Fibroblast of lung (primary cell): ENCODE results near the gene GPX4. TPM values are rescaled to one million over a fixed set of nuclear protein-coding genes. Genes with fewer than 3 reads are reported as not detected.

Experiments
- DNase-seq, 2 donors: peaks; one replicate each; pipeline versions ENCODE4 v3.0.0 to v3.0.0-alpha.2; 2010; ENCODE audit warnings: low read depth in 2 of 2
- H2AFZ ChIP-seq: 2 replicates; pipeline ENCODE4 v1.5.1; 2012; ENCODE audit warnings: low read length, control low read depth, inconsistent platforms
- H3K27ac ChIP-seq: 2 replicates; pipeline ENCODE4 v1.5.1; 2011; ENCODE audit warnings: low read length, control low read depth; ENCODE audit not compliant: insufficient read depth
- H3K27me3 ChIP-seq: 2 replicates; pipeline ENCODE4 v1.5.1; 2011; ENCODE audit warnings: mild to moderate bottlenecking, low read length; ENCODE audit not compliant: control insufficient read depth, insufficient read depth
- H3K36me3 ChIP-seq: 2 replicates; pipeline ENCODE4 v1.5.1; 2011; ENCODE audit warnings: low read length; ENCODE audit not compliant: control insufficient read depth, insufficient read depth
- H3K4me1 ChIP-seq: 2 replicates; pipeline ENCODE4 v1.5.1; 2011; ENCODE audit warnings: low read length; ENCODE audit not compliant: control insufficient read depth, insufficient read depth; ENCODE audit errors: extremely low read depth
- H3K4me2 ChIP-seq: 2 replicates; pipeline ENCODE4 v1.5.1; 2011; ENCODE audit warnings: low read length, control low read depth; ENCODE audit not compliant: insufficient read depth; ENCODE audit errors: extremely low read depth
- H3K4me3 ChIP-seq, 4 experiments: fragments of 200-600 bp in 1 of 4; sonication (generic) in 1 of 4; replicated peaks in 1 of 4; 2 replicates each; pipeline ENCODE4 v1.5.1; 2011 to 2016; ENCODE audit warnings: low read length in 4 of 4, low read depth in 3 of 4, mild to moderate bottlenecking in 3 of 4, control low read depth in 2 of 4, inconsistent platforms in 1 of 4, mixed read lengths in 1 of 4; ENCODE audit not compliant: insufficient read depth in 1 of 4; ENCODE audit errors: control extremely low read depth in 1 of 4
- H3K79me2 ChIP-seq: 2 replicates; pipeline ENCODE4 v1.5.1; 2012; ENCODE audit warnings: mild to moderate bottlenecking, low read length, inconsistent platforms; ENCODE audit not compliant: control insufficient read depth, insufficient read depth
- H3K9ac ChIP-seq: 2 replicates; pipeline ENCODE4 v1.5.1; 2011; ENCODE audit warnings: mild to moderate bottlenecking, low read length, control low read depth; ENCODE audit not compliant: insufficient read depth
- H3K9me3 ChIP-seq: 2 replicates; pipeline ENCODE4 v1.5.1; 2012; ENCODE audit warnings: low read depth, low read length; ENCODE audit not compliant: control insufficient read depth, insufficient read depth
- H4K20me1 ChIP-seq: 2 replicates; pipeline ENCODE4 v1.5.1; 2011; ENCODE audit warnings: low read length; ENCODE audit not compliant: control insufficient read depth, insufficient read depth; ENCODE audit errors: extremely low read depth
- CTCF ChIP-seq, 2 donors: IDR thresholded peaks in 1 of 2; conservative IDR thresholded peaks in 1 of 2; 1 replicate in 1 of 2; 2 replicates in 1 of 2; pipeline ENCODE4 v1.5.1; 2011 to 2012; ENCODE audit warnings: low read length in 2 of 2, control low read depth in 1 of 2, inconsistent platforms in 1 of 2, low read depth in 1 of 2, mild to moderate bottlenecking in 1 of 2
- EZH2 ChIP-seq: IDR thresholded peaks from 2 replicates; pipeline ENCODE4 v1.5.1; 2012; ENCODE audit warnings: low read length, control low read depth, mild to moderate bottlenecking; ENCODE audit errors: missing control alignments
- polyA plus RNA-seq, 2 donors: library from polyadenylated mRNA; depleted of rRNA in 1 of 2; stranded (reverse) in 1 of 2; unstranded in 1 of 2; fragments of >200 nt; gene quantifications; 2 replicates each; pipeline ENCODE4 v1.2.1, GENCODE V29; 2011 to 2012; ENCODE audit warnings: missing spikeins in 1 of 2
- total RNA-seq: library from RNA; depleted of rRNA; stranded (reverse); fragments of >200 nt; gene quantifications from 2 replicates; pipeline ENCODE4 v1.2.1, GENCODE V29; 2014

The GPX4 gene
- total and polyA plus RNA-seq, 2 donors (not counting 1 experiment from before 2014, with no cell fraction given) = 325 to 430 TPM

DNA sequence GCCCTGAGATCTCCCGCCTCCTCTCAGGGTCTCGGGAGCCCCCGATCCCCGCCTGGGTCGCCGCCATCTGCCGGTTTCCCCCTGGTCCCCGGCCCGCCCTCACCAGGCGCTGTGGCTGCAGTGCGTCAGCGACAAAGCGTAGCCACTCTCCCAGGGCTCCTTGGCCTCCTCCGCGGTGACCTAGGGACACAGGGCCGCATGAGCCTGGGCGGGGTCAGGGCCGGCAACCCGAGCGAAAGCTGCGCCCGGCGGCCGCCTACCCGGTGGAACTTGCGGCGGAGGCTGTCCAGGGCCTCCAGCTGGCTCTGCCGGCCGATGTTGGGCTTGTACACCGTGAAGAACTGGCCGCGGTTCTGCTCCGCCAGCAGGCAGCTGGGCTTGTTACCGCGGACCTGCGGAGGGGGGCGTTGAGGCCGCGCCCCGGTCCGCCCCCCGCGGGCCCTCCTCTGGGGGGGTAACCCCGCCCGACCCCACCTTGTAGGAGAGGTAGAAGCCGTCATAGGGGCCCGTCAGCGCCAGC lies 5.3 kb downstream of the GPX4 start:
- no peaks in the 10 kb centered on the region for H3K27me3 ChIP-seq
- H4K20me1 ChIP-seq = peaks cover 3% of the 10 kb centered on the region
- no peak overlapping the region for H2AFZ ChIP-seq
- no peak overlapping the region for H3K27ac ChIP-seq
- no peak for TF ChIP-seq EZH2
- no peak for TF ChIP-seq CTCF (conservative IDR thresholded peaks at IDR 0.05 in 1 of 2, IDR thresholded peaks at IDR 0.05 in 1 of 2; ENCODE audit: low read depth in 1 of 2, low read length in 2 of 2)
- H3K4me1 ChIP-seq = peaks cover 9% of the 10 kb centered on the region
- H3K4me3 ChIP-seq = no peak overlapping the region
- peaks cover 61% of the 10 kb centered on the region for H3K36me3 ChIP-seq
- peaks cover 15% of the 10 kb centered on the region for H3K79me2 ChIP-seq
- no peaks in the 10 kb centered on the region for H3K9me3 ChIP-seq
- DNase-seq = no peak
- H3K9ac ChIP-seq = no peak overlapping the region
- H3K4me2 ChIP-seq = no peak overlapping the region

DNA sequence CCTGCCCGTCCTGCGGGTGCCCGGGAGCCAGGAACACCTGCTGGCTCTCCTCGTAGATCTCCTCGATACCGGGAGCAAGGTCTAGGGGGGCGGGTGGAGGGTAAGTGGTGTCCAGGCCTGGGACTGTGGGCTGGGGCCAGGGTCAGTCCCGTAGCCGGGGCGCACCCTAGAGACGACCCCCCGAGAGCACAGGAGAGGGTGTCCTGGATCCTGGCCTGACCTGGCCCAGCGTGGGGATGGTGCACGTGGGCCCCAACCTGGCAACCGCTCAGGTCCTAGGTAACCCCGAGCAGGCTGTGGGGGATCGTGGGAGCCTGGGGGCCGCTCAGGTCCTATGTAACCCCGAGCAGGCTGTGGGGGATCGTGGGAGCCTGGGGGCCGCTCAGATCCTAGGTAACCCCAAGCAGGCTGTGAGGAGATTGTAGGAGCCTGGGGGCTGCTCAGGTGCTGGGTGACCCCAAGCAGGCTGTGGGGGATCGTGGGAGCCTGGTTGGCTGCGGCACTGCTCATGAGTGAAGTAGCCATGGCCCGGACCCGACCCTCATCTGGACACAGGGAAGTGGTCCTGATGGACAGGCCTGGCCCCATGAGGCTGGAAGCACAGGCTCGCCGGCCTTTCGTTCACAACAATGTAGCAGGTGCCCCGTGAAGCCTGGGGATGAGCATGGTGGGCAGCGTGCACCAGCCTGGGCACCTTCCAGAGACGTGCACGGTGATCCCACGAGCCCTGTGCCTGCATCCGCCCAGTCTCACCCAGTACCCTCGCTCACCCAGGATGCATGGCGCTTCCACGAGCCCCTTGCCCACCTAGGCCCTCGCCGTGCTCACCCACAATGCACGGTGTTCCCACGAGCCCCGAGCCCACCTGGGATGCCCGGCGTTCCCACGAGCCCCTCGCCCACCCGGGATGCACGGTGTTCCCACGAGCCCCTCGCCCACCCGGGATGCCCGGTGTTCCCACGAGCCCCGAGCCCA lies 6.2 kb downstream of the GPX4 start:
- H3K4me1 ChIP-seq = peaks cover 11% of the 10 kb centered on the region
- TF ChIP-seq CTCF (conservative IDR thresholded peaks at IDR 0.05 in 1 of 2, IDR thresholded peaks at IDR 0.05 in 1 of 2; ENCODE audit: low read depth in 1 of 2, low read length in 2 of 2) = no peak
- no peak for TF ChIP-seq EZH2
- no peak overlapping the region for H3K4me3 ChIP-seq
- H3K79me2 ChIP-seq = peaks cover 14% of the 10 kb centered on the region
- no peak overlapping the region for H2AFZ ChIP-seq
- no peak overlapping the region for H3K9ac ChIP-seq
- no peak for DNase-seq
- peaks cover 63% of the 10 kb centered on the region for H3K36me3 ChIP-seq
- no peak overlapping the region for H3K4me2 ChIP-seq
- no peaks in the 10 kb centered on the region for H3K9me3 ChIP-seq
- peaks cover 3% of the 10 kb centered on the region for H4K20me1 ChIP-seq
- no peak overlapping the region for H3K27ac ChIP-seq
- no peaks in the 10 kb centered on the region for H3K27me3 ChIP-seq

DNA sequence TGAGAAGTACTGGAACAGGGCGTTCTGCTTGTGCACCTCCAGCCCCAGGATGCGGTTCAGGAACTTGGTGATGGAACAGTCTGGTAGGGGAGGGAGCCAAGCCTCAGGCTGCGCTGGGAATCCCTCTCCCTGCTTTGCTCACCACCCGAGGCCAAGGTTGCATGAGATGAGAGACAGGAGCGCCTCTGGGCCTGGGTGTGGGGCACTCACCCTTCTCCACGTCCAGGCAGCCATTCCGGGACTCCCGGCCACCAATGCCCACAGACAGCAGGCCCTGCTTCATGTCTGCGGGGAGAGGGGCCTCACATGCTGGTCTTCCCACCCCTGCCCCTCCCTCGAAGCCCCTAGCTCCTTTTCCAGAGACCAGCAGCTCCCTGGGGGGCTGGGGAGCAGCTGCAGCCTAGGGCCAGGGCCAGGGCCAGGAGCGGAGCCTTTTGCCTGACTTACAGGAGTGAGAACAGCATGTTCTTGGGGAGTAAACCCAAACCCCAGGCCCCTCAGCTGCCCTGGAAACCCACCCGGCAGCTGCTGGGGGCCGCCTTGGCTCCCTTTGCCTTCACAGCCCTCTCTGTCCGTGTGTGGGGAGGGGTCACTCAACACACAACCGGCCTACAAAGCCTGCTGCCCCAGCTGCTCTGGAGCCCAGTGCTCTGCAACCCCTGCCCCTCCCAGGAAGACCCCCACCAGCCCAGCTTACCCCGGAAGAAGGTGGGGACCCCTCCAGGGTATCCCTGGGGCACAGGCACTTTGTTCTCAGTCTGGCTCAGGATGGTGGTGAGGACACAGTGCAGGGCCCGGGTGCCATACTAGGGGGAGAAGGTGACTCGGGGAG lies 7.2 kb downstream of the GPX4 start:
- H3K36me3 ChIP-seq = peaks cover 61% of the 10 kb centered on the region
- DNase-seq = no peak
- H3K27ac ChIP-seq = no peak overlapping the region

More for the DNA sequence above, 7.2 kb downstream of the GPX4 start:
- peaks cover 5% of the 10 kb centered on the region for H3K79me2 ChIP-seq
- H3K4me1 ChIP-seq = peaks cover 9% of the 10 kb centered on the region
- TF ChIP-seq EZH2 (no peak), CTCF (conservative IDR thresholded peaks at IDR 0.05 in 1 of 2, IDR thresholded peaks at IDR 0.05 in 1 of 2; ENCODE audit: low read depth in 1 of 2, low read length in 2 of 2) (no peak)
- H3K27me3 ChIP-seq = no peaks in the 10 kb centered on the region
- peaks cover 3% of the 10 kb centered on the region for H4K20me1 ChIP-seq
- no peak overlapping the region for H3K4me3 ChIP-seq
- no peak overlapping the region for H2AFZ ChIP-seq
- no peaks in the 10 kb centered on the region for H3K9me3 ChIP-seq
- no peak overlapping the region for H3K4me2 ChIP-seq
- no peak overlapping the region for H3K9ac ChIP-seq
